NB4 (cell line): ENCODE results near the gene LILRA6.
"Not testable (repeated sequence)": the region's sequence is repeated elsewhere in the genome, so short reads cannot be mapped to it uniquely, and the experiment has no call there.

Experiments
- DNase-seq: peaks from one replicate; pipeline ENCODE4 v3.0.0; 2010; ENCODE audit warnings: low read depth
- H3K4me3 ChIP-seq: one replicate; pipeline ENCODE4 v1.5.1; 2011; ENCODE audit warnings: mild to moderate bottlenecking, low read depth, low read length, moderate library complexity
- CTCF ChIP-seq: IDR thresholded peaks from one replicate; pipeline ENCODE4 v1.5.1; 2012; ENCODE audit warnings: low read depth, low read length
- MAX ChIP-seq: IDR thresholded peaks from 2 replicates; pipeline ENCODE4 v1.6.1; 2011; ENCODE audit warnings: low read depth, low read length
- MYC ChIP-seq: IDR thresholded peaks from 2 replicates; pipeline ENCODE4 v1.6.1; 2011; ENCODE audit warnings: low read depth, low read length
- POLR2A ChIP-seq: IDR thresholded peaks from 2 replicates; pipeline ENCODE4 v1.6.1; 2011; ENCODE audit warnings: mild to moderate bottlenecking; ENCODE audit not compliant: insufficient read length; ENCODE audit errors: extremely low read depth

LILRA6 gene

GRCh38 chr19:54209811-54210494, 32.6 kb downstream of the LILRA6 start:
- TF ChIP-seq CTCF (no peak), MYC (no peak)
- DNase-seq: peak; percentile 52
- H3K4me3 ChIP-seq: no peak overlapping the region

- no peak for DNase-seq
- no peak for TF ChIP-seq MYC
- TF ChIP-seq CTCF: no peak
- no peak for TF ChIP-seq MAX
- no peak for TF ChIP-seq POLR2A
- no peak overlapping the region for H3K4me3 ChIP-seq
Measured at GRCh38 chr19:54209058-54209810, 33.4 kb downstream of the LILRA6 start.

- TF ChIP-seq POLR2A (no peak), MAX (no peak), CTCF (no peak), MYC (no peak)
- H3K4me3 ChIP-seq: no peak overlapping the region
- no peak for DNase-seq
Measured at GRCh38 chr19:54208784-54209057, 33.9 kb downstream of the LILRA6 start.

- H3K4me3 ChIP-seq: no peak overlapping the region
- TF ChIP-seq MAX (peak; percentile 96), MYC (peak; percentile 82; the same call in 1 of the 2 replicates), CTCF (no peak)
- peak; percentile 98 for DNase-seq
Measured at GRCh38 chr19:54207983-54208783, 34.4 kb downstream of the LILRA6 start.

GRCh38 chr19:54207676-54207982, 35.0 kb downstream of the LILRA6 start:
- TF ChIP-seq CTCF (no peak), MYC (no peak), MAX (no peak), POLR2A (no peak)
- no peak overlapping the region for H3K4me3 ChIP-seq
- DNase-seq: no peak

- H3K4me3 ChIP-seq, DNase-seq: not testable (repeated sequence)
Measured at GRCh38 chr19:54207193-54207592, 35.4 kb downstream of the LILRA6 start.
